GM12878 (cell line): Measurements from ENCODE around the gene RGS11.

ENCODE experiments used
- CHD1 ChIP-seq: IDR thresholded peaks from 2 replicates; pipeline ENCODE4 v1.6.1; 2012; ENCODE audit warnings: low read depth, low read length, improper control_type of control experiment
- MTA2 ChIP-seq: fragments of 450-650 bp; IDR thresholded peaks from 2 replicates; pipeline ENCODE4 v1.6.1; 2016; ENCODE audit warnings: low read depth, mild to moderate bottlenecking, moderate library complexity
- RAD21 ChIP-seq: IDR thresholded peaks from 2 replicates; pipeline ENCODE4 v1.6.1; 2011; ENCODE audit warnings: mild to moderate bottlenecking, low read depth, low read length, moderate library complexity; ENCODE audit not compliant: insufficient read depth

DNA sequence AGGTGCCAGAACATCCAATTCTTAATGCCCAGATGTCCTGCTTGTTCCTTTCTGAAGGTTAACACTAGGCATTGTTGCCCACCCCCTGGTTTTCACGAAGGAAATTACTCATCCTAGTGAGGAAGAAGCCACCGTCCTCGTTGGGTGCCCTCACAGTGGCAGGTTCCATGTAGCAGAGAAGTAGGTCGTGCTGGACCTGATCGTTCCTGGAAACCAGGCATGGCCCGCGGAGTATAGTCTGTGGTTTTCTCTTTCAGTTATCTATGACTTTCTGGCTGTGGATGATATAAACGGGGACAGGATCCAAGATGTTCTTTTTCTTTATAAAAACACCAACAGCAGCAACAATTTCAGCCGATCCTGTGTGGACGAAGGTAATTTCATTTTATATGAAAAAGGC is 16.5 kb downstream of the RGS11 start:
- TF ChIP-seq RAD21 (no peak), CHD1 (no peak), MTA2 (no peak)
